Measurements from ENCODE around the gene GRHL1.

Gene GRHL1

DNA sequence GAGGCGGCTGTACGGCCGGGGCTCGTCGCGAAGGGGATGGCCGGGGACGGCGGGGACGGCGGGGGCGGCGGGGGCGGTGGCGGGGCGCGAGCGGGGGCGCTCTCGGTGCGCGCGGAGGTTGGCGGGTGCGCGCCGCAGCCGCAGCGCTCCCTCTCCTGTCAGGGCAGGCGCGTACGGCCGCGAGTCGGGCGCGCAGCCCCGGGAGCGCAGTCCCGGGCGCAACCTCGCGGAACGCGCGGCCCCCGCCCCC lies 296 bp upstream of the GRHL1 start:
- TF ChIP-seq EZH2phosphoT487 (IDR thresholded peaks at IDR 0.05; ENCODE audit: low read length) (no peak), EZH2 (optimal IDR thresholded peaks at IDR 0.05; ENCODE audit: low read depth, low read length) (no peak), CTCF (IDR thresholded peaks at IDR 0.05; ENCODE audit: low read length) (no peak)
- no peaks in the 10 kb centered on the region for H3K79me2 ChIP-seq (ENCODE audit: low read length)
- H4K20me1 ChIP-seq (ENCODE audit: insufficient read depth, low read length): no peaks in the 10 kb centered on the region
- H3K4me3 ChIP-seq (ENCODE audit: low read length): peak overlapping the region; percentile 59; the same call in 1 of the 2 replicates
- no peak overlapping the region for H3K27ac ChIP-seq (ENCODE audit: low read length)
- H3K4me1 ChIP-seq (ENCODE audit: low read length): no peaks in the 10 kb centered on the region
- peak overlapping the region; percentile 20; the same call in 1 of the 2 replicates for H3K9ac ChIP-seq (ENCODE audit: low read length)
- H3F3A ChIP-seq (ENCODE audit: insufficient read depth, low read length): no peaks in the 10 kb centered on the region
- no peaks in the 10 kb centered on the region for H3K27me3 ChIP-seq (replicated peaks; ENCODE audit: insufficient read depth, low read length)
- H3K36me3 ChIP-seq (replicated peaks; ENCODE audit: insufficient read depth, low read length): no peaks in the 10 kb centered on the region
- DNase-seq: no peak
- no peak overlapping the region; the same call in 1 of the 2 replicates for H3K4me2 ChIP-seq (ENCODE audit: low read depth, low read length)
- no peak overlapping the region for H2AFZ ChIP-seq (ENCODE audit: low read length)
- H3K9me3 ChIP-seq (replicated peaks; ENCODE audit: insufficient read depth, low read length): no peaks in the 10 kb centered on the region
- H3K9me2 ChIP-seq (replicated peaks; ENCODE audit: insufficient read depth, low read length): no peaks in the 10 kb centered on the region

GRCh38 chr2:9952286-9952737 lies 819 bp downstream of the GRHL1 start:
- Histone ChIP-seq H3K4me1 (ENCODE audit: low read length) (no peaks in the 10 kb centered on the region), H3K27ac (ENCODE audit: low read length) (no peak overlapping the region), H3K79me2 (ENCODE audit: low read length) (no peaks in the 10 kb centered on the region), H3K4me2 (ENCODE audit: low read depth, low read length) (peak overlapping the region; percentile 52; the same call in 1 of the 2 replicates), H3F3A (ENCODE audit: insufficient read depth, low read length) (no peaks in the 10 kb centered on the region), H3K36me3 (replicated peaks; ENCODE audit: insufficient read depth, low read length) (no peaks in the 10 kb centered on the region), H3K4me3 (ENCODE audit: low read length) (peak overlapping the region; percentile 76), H3K9ac (ENCODE audit: low read length) (no peak overlapping the region; the same call in 1 of the 2 replicates), H3K9me2 (replicated peaks; ENCODE audit: insufficient read depth, low read length) (no peaks in the 10 kb centered on the region), H2AFZ (ENCODE audit: low read length) (peak overlapping the region; percentile 37; the same call in 1 of the 2 replicates), H3K27me3 (replicated peaks; ENCODE audit: insufficient read depth, low read length) (no peaks in the 10 kb centered on the region), H3K9me3 (replicated peaks; ENCODE audit: insufficient read depth, low read length) (no peaks in the 10 kb centered on the region), H4K20me1 (ENCODE audit: insufficient read depth, low read length) (no peaks in the 10 kb centered on the region)
- TF ChIP-seq CTCF (IDR thresholded peaks at IDR 0.05; ENCODE audit: low read length) (no peak), EZH2phosphoT487 (IDR thresholded peaks at IDR 0.05; ENCODE audit: low read length) (no peak), EZH2 (optimal IDR thresholded peaks at IDR 0.05; ENCODE audit: low read depth, low read length) (no peak)
- DNase-seq: no peak

DNA sequence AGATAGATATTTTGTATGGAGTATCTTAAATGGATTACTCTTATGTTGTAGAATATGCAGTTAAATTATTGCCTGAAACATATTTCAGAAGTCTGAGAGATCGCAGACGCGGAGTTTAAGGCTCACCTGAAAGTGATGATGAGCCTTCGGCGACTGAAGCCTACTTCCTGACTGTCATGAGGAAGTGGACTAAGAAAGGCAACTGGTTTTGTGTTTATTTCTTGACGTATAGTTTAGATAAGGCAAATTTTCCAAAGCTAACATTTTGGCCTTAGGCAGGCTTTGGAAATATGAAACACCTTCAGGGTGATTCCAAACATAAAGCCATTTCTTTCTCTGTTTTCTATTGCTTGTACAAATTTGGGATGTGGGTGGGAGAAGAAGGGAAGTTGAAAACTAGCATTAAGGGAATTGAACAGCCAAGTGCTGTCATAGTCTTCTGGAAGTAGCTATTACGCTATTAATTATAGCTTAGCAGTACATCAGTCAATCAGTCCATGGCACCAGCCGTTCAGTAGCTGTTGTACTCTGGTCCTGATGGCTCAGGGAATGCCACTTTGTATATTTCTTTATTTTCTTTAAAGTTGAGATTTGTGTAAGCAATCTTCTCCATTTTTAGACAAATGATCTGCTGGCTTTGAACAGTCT lies 1.5 kb downstream of the GRHL1 start:
- no peaks in the 10 kb centered on the region for H3K9me3 ChIP-seq (replicated peaks; ENCODE audit: insufficient read depth, low read length)
- peak overlapping the region; percentile 76 for H3K4me3 ChIP-seq (ENCODE audit: low read length)
- H2AFZ ChIP-seq (ENCODE audit: low read length): no peak overlapping the region
- H3K36me3 ChIP-seq (replicated peaks; ENCODE audit: insufficient read depth, low read length): no peaks in the 10 kb centered on the region
- no peaks in the 10 kb centered on the region for H3K4me1 ChIP-seq (ENCODE audit: low read length)
- DNase-seq: peak; percentile 14
- no peaks in the 10 kb centered on the region for H3K79me2 ChIP-seq (ENCODE audit: low read length)
- no peak overlapping the region; the same call in 1 of the 2 replicates for H3K9ac ChIP-seq (ENCODE audit: low read length)
- peak overlapping the region; percentile 52; the same call in 1 of the 2 replicates for H3K4me2 ChIP-seq (ENCODE audit: low read depth, low read length)
- no peaks in the 10 kb centered on the region for H3F3A ChIP-seq (ENCODE audit: insufficient read depth, low read length)
- H3K27me3 ChIP-seq (replicated peaks; ENCODE audit: insufficient read depth, low read length): no peaks in the 10 kb centered on the region
- no peak overlapping the region for H3K27ac ChIP-seq (ENCODE audit: low read length)
- TF ChIP-seq CTCF (IDR thresholded peaks at IDR 0.05; ENCODE audit: low read length): no peak
- no peak for TF ChIP-seq EZH2phosphoT487 (IDR thresholded peaks at IDR 0.05; ENCODE audit: low read length)
- no peak for TF ChIP-seq EZH2 (optimal IDR thresholded peaks at IDR 0.05; ENCODE audit: low read depth, low read length)
- no peaks in the 10 kb centered on the region for H4K20me1 ChIP-seq (ENCODE audit: insufficient read depth, low read length)
- no peaks in the 10 kb centered on the region for H3K9me2 ChIP-seq (replicated peaks; ENCODE audit: insufficient read depth, low read length)
